ENCODE results near the gene CYFIP1.

DNA sequence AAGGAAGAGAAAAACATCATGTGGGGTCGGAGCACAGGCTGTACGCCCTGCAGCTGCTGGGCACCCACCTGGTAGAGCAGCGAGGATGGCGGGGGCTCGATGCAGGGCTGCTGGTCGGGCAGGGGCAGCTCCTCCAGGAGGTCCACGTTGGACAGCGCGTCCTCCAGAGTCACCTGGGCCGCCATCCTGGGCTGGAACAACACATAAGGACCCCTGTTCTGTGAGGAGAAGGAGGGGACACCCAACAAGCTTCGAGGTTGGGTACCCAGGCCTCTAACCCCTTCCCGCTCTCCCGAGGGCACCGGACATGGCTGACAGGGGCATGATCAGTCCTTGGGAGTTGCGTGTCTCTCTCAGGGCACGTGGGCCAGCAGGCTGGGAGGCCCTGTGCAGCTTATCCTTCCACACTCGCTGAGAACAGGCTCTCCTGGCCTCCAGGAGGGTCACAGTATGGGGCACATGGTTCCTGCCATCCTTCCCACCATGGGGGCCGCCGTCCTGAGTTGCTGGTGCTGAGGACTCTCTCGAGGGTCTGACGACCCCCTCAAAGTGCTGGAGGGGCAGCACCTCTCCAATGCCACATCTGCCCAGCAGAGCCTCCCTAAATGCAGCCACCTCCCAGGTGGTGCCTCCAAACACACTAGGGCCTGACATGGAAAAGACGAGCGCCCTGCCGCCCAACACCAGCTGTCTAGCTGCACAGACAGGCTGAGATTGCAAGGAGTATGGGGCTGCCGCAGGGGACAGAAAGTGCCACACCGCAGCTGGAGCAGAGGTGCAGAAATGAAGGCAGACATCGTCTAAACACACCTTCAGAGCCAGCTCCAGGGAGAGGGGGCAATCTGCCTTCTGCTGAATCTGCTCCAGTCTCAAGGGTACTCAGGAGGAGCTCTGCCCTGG lies 32.8 kb downstream of the CYFIP1 start:
- TF ChIP-seq CTCF (conservative IDR thresholded peaks at IDR 0.05; ENCODE audit: low read depth, low read length), result no peak
- TF ChIP-seq EZH2 (IDR thresholded peaks at IDR 0.05; ENCODE audit: borderline replicate concordance, low read depth, low read length, poor library complexity, severe bottlenecking), result no peak
